Adrenal gland (tissue), 12 donors: ENCODE data around the gene DPM3. TPM values are rescaled to one million over a fixed set of nuclear protein-coding genes. Genes with fewer than 3 reads are reported as not detected.

ENCODE experiments used
- DNase-seq, 7 donors: peaks; one replicate each; pipeline ENCODE4 v3.0.0-alpha.2; 2019 to 2020
- H3K27ac ChIP-seq, 5 donors: fragments of 200-600 bp; sonication (generic) in 4 of 5; 1 replicate in 3 of 5; 2 replicates in 2 of 5; pipeline versions ENCODE4 v1.5.1 to v1.8.0; 2016 to 2020; ENCODE audit warnings: mild to moderate bottlenecking in 1 of 5
- H3K27me3 ChIP-seq: fragments of 200-600 bp; 2 replicates; pipeline ENCODE4 v1.8.0; 2021
- H3K36me3 ChIP-seq, 2 donors: fragments of 200-600 bp; replicated peaks in 1 of 2; 1 replicate in 1 of 2; 2 replicates in 1 of 2; pipeline versions ENCODE4 v1.5.1 to v1.8.0; 2018 to 2022
- H3K4me1 ChIP-seq, 2 donors: fragments of 200-600 bp; replicated peaks in 1 of 2; 1 replicate in 1 of 2; 2 replicates in 1 of 2; pipeline versions ENCODE4 v1.5.1 to v1.8.0; 2018 to 2021
- H3K4me3 ChIP-seq, 4 donors: fragments of 200-600 bp; sonication (generic) in 3 of 4; one replicate each; pipeline ENCODE4 v1.5.1; 2016 to 2018
- H3K9me3 ChIP-seq, 3 donors: fragments of 200-600 bp; sonication (generic) in 1 of 3; replicated peaks in 1 of 3; 1 replicate in 2 of 3; 2 replicates in 1 of 3; pipeline versions ENCODE4 v1.5.1 to v1.8.0; 2016 to 2021
- CTCF ChIP-seq, 6 experiments: fragments of 450-650 bp in 4 of 6; fragments of 200-600 bp in 2 of 6; sonication (generic) in 1 of 6; IDR thresholded peaks; 1 replicate in 5 of 6; 2 replicates in 1 of 6; pipeline versions ENCODE4 v1.5.1 to v1.8.0; 2016 to 2021; ENCODE audit warnings: antibody characterized with exemption in 6 of 6, mild to moderate bottlenecking in 2 of 6, moderate library complexity in 1 of 6
- POLR2A ChIP-seq, 2 donors: fragments of 450-650 bp; IDR thresholded peaks; one replicate each; pipeline ENCODE4 v1.6.1; 2017; ENCODE audit warnings: antibody characterized with exemption in 2 of 2, mild to moderate bottlenecking in 2 of 2, moderate library complexity in 1 of 2
- WGBS, 4 donors: extraction: QIAGEN DNeasy Blood & Tissue Kit in 2 of 4; methylation state at CpG; one replicate each; pipeline versions ENCODE4 v1.1.5 to v1.1.7; 2013 to 2017; 5-methylcytosine and 5-hydroxymethylcytosine counted together
- intact Hi-C, 2 donors: fragments of 100-400 bp; cut with DNase I; formaldehyde crosslinking; loops; one replicate each; pipeline versions ENCODE4 v1.14.1 to v1.15.0; 2022 to 2023
- polyA plus RNA-seq, 3 donors: library from polyadenylated mRNA; stranded (reverse); fragments of 200-250 nt in 2 of 3; fragments of 350-450 nt in 1 of 3; fragmentation: Illumina TruSeq in 1 of 3; extraction: RNeasy Lipid Tissue Mini Kit (QIAGEN cat#74804) in 1 of 3; gene quantifications; one replicate each; pipeline ENCODE4 v1.2.3, GENCODE V29; 2013 to 2014
- total RNA-seq, 9 donors: library from RNA; depleted of rRNA in 4 of 9; stranded (reverse); fragments of >200 nt in 4 of 9; fragments of 120-200 nt in 1 of 9; fragmentation: NEBNext Ultra II Directional in 1 of 9; extraction: Animal tissue kit (Norgen Biotek cat#: 25700) in 1 of 9; gene quantifications; one replicate each; pipeline versions ENCODE4 v1.1.0 to v1.2.4, GENCODE V29; 2013 to 2023
- donor health status: healthy with polysubstance abuse.
- donor health status: Bipolar disorder and iron deficiency.
- donor health status: DM: yes; HTN: yes; CAD: no.
- donor health status: DM: no; HTN: no; CAD: no.
- donor health status: DM: no; HTN: no; CAD: no.
- donor health status: DM: yes; HTN: yes; CAD: no.

The DPM3 gene
- total and polyA plus RNA-seq, 12 donors: 6.8 to 1,427 (median 163) TPM

- Histone ChIP-seq H3K36me3 (peaks cover 0 to 26% of the 10 kb centered on the region in 2 donors), H3K27me3 (no peaks in the 10 kb centered on the region), H3K4me1 (peaks cover 25 to 36% of the 10 kb centered on the region in 2 donors), H3K4me3 (peak overlapping the region in 2 of 4 donors; percentile 54 to 71), H3K27ac (peak overlapping the region; percentile 95 to 100 (median 99)), H3K9me3 (no peaks in the 10 kb centered on the region)
- no peak for TF ChIP-seq POLR2A (IDR thresholded peaks at IDR 0.05)
- no peak for TF ChIP-seq CTCF (IDR thresholded peaks at IDR 0.05)
- intact Hi-C loops: no loop called here
- 28 to 49% (median 41%) methylated on average over 5 to 6 of the region's 6 CpGs for WGBS, 4 donors
- DNase-seq: no peak
Measured at GRCh38 chr1:155136748-155137147, 3.6 kb downstream of the DPM3 start.

DNA sequence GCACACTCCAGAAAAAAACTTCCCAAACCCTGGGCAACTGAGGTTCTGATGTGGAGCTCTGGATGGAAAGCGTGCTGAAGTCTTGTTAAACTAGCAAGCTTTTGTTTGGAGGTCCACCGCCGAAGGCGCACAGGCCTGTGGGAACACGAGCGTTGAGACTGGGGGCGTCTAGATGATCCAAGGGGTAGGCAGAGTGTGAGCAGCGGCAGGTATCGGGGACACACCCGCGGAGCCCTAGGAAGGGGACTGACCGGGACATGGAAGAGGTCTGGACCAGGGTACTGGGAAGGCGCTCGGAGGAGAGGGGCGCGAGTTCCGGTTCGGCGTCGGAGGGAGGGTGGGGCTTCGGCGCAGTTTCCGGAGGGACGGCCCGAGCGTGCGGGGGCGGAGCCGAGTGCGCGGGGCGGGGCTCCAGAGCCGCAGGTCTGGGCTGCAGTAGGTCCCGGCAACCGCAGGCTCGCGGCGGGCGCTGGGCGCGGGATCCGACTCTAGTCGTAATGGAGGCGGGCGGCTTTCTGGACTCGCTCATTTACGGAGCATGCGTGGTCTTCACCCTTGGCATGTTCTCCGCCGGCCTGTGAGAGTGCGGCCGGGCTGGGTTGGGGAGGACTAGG is 4.8 kb downstream of the DPM3 start, which contains the start of gene SLC50A1:
SLC50A1 (plus strand) TSS at position 438 of the 614 bp plus-strand sequence; CDS start at position 498, 60 bp downstream.
- Histone ChIP-seq H3K4me1 (peaks cover 25 to 36% of the 10 kb centered on the region in 2 donors), H3K36me3 (peaks cover 0 to 33% of the 10 kb centered on the region in 2 donors), H3K27ac (peak within 1 kb of the TSS; percentile 95 to 100 (median 99)), H3K4me3 (peak within 1 kb of the TSS; percentile 39 to 91 (median 62)), H3K9me3 (no peaks in the 10 kb centered on the region), H3K27me3 (no peaks in the 10 kb centered on the region)
- WGBS, 4 donors: 0% methylated on average over 39 to 52 of the region's 52 CpGs
- TF ChIP-seq POLR2A (IDR thresholded peaks at IDR 0.05) (peak; percentile 70 to 97), CTCF (IDR thresholded peaks at IDR 0.05) (peak; percentile 18 to 75 (median 58))
- intact Hi-C loops: no loop called here
- DNase-seq: peak; percentile 95 to 97 (median 96)

DNA sequence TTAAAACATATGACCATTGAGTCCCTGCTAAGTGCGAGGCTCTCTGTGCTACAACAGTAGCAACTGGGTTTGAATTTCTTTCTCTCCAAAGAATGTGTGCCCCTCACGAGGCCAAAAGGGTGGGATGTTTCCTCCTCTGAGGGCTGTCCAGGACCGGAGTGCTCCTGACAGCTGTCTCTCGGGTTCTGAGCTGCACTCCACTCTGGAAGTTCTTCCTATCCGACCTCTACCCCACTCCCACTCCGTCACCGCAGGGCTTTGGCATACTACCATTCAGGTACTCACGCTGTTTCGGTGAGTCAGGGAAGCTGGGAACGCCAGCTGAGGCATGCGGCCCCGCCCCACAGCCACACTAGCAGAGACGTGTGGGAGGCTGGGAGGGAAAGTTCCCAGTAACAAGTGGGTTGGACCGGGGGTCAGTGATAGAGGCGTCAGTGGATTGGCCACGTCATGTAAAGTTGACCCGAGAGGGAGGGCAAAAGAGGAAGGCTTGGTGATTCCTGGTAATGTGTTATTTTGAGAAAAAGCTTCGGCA is 5.4 kb downstream of the DPM3 start:
- TF ChIP-seq POLR2A (IDR thresholded peaks at IDR 0.05) (peak in 1 of 2 donors; percentile 70), CTCF (IDR thresholded peaks at IDR 0.05) (no peak)
- Histone ChIP-seq H3K4me1 (peaks cover 25 to 37% of the 10 kb centered on the region in 2 donors), H3K27me3 (no peaks in the 10 kb centered on the region), H3K4me3 (peak overlapping the region in 2 of 4 donors; percentile 54 to 71), H3K27ac (peak overlapping the region; percentile 95 to 100 (median 99)), H3K9me3 (no peaks in the 10 kb centered on the region), H3K36me3 (peaks cover 0 to 33% of the 10 kb centered on the region in 2 donors)
- intact Hi-C loops: no loop called here
- 5 to 6% (median 6%) methylated on average over 14 to 18 of the region's 18 CpGs for WGBS, 4 donors
- peak; percentile 90 to 98 (median 97) for DNase-seq

GRCh38 chr1:155134322-155134721 is 6.0 kb downstream of the DPM3 start:
- Histone ChIP-seq H3K4me3 (peak overlapping the region in 1 of 4 donors; percentile 71), H3K36me3 (peaks cover 0 to 33% of the 10 kb centered on the region in 2 donors), H3K27me3 (no peaks in the 10 kb centered on the region), H3K9me3 (no peaks in the 10 kb centered on the region), H3K4me1 (peaks cover 24 to 36% of the 10 kb centered on the region in 2 donors), H3K27ac (peak overlapping the region in 4 of 5 donors; percentile 95 to 100 (median 99))
- 38 to 58% (median 51%) methylated on average over 1 of the region's 1 CpG; no CpG with 5 or more reads in 1 of the 4 donors for WGBS, 4 donors
- intact Hi-C loops: no loop called here
- no peak for TF ChIP-seq POLR2A (IDR thresholded peaks at IDR 0.05)
- TF ChIP-seq CTCF (IDR thresholded peaks at IDR 0.05): no peak
- DNase-seq: no peak
